Spinal cord (tissue), 4 donors: ENCODE results near the gene MKRN1. TPM values are rescaled to one million over a fixed set of nuclear protein-coding genes. Genes with fewer than 3 reads are reported as not detected.

Source experiments
- polyA plus RNA-seq, 2 donors: library from polyadenylated mRNA; unstranded; fragments of 120-200 nt; gene quantifications; one replicate each; pipeline ENCODE4 v1.2.1, GENCODE V29; 2013; ENCODE audit not compliant: insufficient read length in 2 of 2
- total RNA-seq, 2 donors: library from RNA; depleted of rRNA in 1 of 2; stranded (reverse); fragments of 120-200 nt in 1 of 2; fragments of >200 nt in 1 of 2; gene quantifications; one replicate each; pipeline versions ENCODE4 v1.2.3 to v1.2.4, GENCODE V29; 2013 to 2014

The MKRN1 gene
- total and polyA plus RNA-seq, 4 donors: 84.2 to 151 (median 122) TPM

Other genes with a start within 250 kb of the MKRN1 start
- gene SLC37A3, start 81.0 kb downstream of the MKRN1 start, total RNA-seq: 10 to 100 TPM; 48.8 to 75.9 TPM
- 10 to 100 TPM; 43.7 to 53.6 TPM for gene SLC37A3, start 81.0 kb downstream of the MKRN1 start, polyA plus RNA-seq
- gene RAB19, start 75.4 kb downstream of the MKRN1 start, total RNA-seq: under 1 TPM; 0.44 to 0.99 TPM
- under 1 TPM in 1 of 2 donors, not detected in 1; 0.17 TPM for gene RAB19, start 75.4 kb downstream of the MKRN1 start, polyA plus RNA-seq
- gene DENND2A, start 161.3 kb upstream of the MKRN1 start, total RNA-seq: 10 to 100 TPM; 23.7 to 26.3 TPM
- gene DENND2A, start 161.3 kb upstream of the MKRN1 start, polyA plus RNA-seq: 10 to 100 TPM; 51.7 to 51.9 TPM
- 10 to 100 TPM; 23.5 to 28.7 TPM for gene ADCK2, start 193.4 kb upstream of the MKRN1 start, total RNA-seq
- 10 to 100 TPM; 38.8 to 40.6 TPM for gene ADCK2, start 193.4 kb upstream of the MKRN1 start, polyA plus RNA-seq
- 100 to 1,000 TPM; 113 to 285 TPM for gene NDUFB2, start 217.2 kb upstream of the MKRN1 start, total RNA-seq
- gene NDUFB2, start 217.2 kb upstream of the MKRN1 start, polyA plus RNA-seq: 100 to 1,000 TPM; 299 to 313 TPM